T-helper 9 cell (primary cell): ENCODE measurements around the gene FILIP1L.

Experiments
- DNase-seq: peaks from one replicate; pipeline ENCODE4 v3.0.0-alpha.2; 2020
- total RNA-seq, 2 donors: gene quantifications; one replicate each; lab custom pipeline; 2026; lab: John Stamatoyannopoulos, UW

FILIP1L gene
- total RNA-seq: 0.07 to 0.97 reads per million in 2 donors

DNA sequence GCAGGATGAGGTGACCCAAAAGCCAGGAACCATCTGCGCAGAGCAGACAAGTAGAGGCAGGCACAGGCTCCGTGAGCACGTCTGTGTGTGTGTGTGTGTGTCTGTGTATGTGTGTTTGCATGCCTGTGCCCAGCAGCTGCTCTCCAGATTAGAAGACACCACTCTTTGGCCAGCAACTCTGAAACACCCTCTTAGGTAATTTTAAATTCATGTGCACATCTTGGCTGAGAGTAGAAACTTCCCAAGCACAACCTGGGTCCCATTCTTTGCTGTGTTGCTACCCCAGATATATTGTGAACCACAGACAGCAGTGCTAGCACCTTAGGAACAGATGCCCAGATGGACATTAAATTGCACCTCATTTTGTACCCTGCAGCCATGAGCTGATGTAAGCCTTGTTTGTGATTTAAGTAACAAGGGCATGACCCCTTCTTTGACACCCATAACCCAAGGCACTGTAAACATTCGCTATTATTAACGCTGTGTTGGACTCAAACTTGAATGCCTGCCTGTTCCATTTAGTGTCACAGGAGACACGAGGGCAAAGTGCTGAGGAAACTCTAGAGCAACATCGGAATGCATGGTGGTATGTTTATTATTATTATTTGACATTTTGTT lies at the start of gene FILIP1L:
Gene FILIP1L, minus strand, starts transcription at position 89 of the 618 bp plus-strand sequence.
- DNase-seq: no peak

- no peak for DNase-seq
Measured at GRCh38 chr3:100163787-100164186, 49.5 kb upstream of the FILIP1L start.

DNA sequence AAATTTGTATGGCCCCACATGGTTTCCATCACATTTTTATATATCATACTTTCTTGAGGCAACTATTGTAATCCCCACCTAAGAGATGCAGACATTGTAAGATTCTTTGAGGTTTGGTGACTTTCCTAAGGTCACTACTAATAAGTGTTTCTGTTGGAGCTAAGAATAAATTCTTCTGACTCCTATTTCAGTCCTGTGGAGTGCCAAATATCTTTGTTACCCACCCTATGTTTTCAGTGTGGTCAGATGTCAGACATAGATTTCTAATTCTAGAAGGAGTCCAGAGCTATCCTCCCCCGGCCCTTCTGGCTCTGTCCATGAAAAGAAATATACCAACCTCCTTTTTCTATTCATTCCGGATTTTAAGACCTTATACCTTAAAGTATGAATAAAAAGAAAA lies 46.2 kb upstream of the FILIP1L start:
- DNase-seq: no peak

DNA sequence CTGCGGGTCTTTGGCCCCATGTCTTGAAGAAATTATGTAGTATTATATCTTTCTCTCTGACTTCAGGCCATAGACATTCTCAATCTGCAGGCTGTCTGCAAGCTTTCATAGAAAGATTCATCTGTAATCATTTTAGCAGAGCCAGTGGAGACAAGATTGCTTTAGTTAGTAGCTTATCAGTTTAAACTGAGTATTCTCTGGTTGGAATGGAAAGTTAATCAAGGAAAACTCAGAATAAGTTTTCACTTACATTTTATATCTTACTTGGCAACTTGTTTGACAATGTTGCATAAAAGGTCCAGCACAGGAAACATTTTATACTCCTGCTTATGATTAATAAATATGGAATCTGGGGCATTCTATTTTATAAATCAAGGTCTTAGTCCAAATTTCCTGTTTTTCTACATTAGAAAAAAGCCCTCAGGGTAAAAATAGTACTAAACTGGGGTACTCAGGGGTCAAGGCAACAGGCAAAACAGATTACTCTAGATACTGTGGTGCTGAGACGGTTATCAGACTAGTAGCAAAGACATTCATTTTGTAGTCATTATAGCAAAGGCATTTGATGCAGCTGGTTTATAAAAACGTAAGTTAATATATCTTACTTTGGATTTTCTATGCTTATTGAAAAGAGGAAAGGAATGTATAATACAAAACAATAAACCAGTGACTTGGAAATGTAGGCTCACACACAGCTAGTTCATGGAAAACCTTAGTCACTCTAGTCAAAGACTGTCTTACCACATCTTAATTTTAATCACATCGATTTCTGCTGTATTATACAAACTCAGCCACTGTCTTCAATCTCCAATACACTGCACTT lies 45.2 kb upstream of the FILIP1L start:
- DNase-seq: no peak

- no peak for DNase-seq
Measured at GRCh38 chr3:100158918-100159330, 44.6 kb upstream of the FILIP1L start.

GRCh38 chr3:100157685-100158084 lies 43.4 kb upstream of the FILIP1L start:
- no peak for DNase-seq

- DNase-seq: no peak
Measured at GRCh38 chr3:100155590-100155989, 41.3 kb upstream of the FILIP1L start.

GRCh38 chr3:100155128-100155527 lies 40.8 kb upstream of the FILIP1L start:
- DNase-seq: no peak

DNA sequence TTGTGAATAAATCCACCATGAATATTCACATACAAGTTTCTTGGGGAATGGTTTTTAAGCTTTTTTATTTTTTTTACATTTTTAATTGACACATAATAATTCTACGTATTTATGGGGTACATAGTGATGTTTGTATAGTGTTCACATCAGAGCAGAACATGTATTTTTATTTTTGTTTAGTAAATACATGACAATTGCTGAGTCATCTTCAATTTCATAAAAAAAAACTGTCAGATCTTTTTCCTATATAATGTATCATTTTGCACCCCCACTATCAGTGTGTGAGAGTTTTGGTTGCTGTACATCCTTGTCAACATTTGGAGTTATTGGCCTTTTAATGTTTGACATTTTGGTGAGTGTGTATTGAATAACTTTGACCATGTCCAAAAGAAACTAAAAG lies 39.9 kb upstream of the FILIP1L start:
- no peak for DNase-seq

DNA sequence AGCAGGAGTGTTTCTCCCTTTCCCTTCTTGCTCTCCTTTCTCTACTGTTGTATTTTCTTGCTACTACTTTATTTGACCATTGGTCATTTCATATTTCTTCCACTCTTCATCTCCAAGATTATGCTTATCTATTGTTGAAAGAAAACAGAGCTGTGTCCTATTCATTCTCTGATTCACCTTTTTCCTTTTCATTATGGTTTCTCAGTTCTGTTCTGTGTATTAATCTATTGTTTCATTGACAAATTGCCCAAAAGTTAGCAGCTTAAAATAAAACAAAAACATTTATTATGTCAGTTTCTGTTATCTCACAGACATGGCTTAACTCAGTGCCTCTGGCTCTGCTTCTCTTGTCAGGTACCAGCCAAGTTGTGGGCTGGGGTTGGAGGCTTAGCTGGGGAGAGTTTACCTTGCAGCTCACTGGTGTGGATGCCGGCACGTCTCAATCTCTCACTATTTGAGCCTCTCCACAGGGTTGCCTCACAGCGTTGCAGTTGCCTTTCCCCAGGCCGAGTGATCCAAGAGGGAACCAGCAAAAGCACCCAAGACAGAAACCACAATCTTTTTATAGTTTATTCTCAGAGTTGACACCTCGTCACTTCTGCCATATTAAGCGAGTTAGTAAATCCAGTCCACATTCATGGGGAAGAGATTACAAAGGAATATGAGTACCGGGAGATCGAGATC lies 36.9 kb upstream of the FILIP1L start:
- no peak for DNase-seq

GRCh38 chr3:100150473-100150872 lies 36.2 kb upstream of the FILIP1L start:
- no peak for DNase-seq

DNA sequence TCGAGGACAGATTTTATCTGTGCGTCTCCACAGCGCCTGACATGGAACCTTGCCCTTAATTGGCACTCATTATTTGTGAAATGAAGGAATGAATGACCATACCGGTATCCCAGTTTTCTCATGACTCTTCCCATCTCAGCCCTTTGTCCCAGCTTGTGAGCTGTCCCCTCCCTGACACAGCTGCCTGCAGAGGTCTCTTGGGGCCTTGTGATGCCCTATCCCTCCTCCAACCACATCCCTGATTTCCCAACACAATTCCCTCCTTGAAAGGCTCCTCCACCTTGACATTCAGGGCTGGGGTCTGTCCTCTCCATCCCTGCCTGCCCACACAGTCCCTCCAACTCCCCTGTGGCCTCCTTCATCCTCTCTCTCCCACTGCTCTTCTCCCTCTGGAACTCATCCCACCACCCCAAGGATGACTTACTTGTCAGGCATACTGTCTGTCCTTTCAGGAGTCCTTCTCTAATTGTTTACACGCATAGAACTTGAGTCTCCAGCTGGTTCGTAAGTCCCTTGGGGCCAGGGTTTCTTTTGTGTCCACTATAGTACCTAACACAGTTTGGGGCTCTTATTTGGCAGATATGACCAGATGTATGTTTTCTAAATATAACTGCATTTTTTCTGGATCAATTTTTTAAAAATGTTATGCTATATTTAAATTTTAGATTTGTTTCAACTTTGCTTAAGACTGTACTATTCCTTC lies 35.6 kb upstream of the FILIP1L start:
- no peak for DNase-seq

GRCh38 chr3:100149130-100149529 lies 34.8 kb upstream of the FILIP1L start:
- no peak for DNase-seq

DNA sequence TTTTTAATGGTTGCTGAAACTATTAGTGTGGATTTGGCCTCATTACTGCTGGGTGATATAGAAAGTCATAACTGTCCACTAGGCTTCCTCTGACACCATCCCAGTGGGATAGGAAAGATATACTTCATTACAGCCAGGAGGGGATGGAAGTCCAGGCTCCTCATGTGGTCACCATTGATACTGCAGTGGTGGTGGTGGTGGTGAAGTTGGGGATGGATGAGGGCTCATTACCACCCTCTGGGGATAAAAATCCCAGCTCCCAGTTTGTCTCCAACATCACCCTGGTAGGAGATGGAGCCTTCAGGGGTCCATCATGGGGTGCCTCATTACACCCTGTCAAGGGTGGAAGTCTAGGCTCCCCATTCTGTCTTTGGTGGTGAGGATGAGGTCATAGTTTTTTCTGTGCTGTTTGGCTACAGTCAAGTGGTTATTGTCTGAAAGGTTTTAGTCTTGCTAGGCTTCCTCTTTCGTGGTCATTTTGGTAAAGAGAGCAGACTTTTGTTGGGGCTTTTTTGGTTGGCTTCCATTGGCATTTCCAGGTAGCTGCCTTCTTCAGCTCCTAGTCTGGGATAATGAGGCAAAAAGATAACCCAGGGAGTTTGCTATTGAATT lies 30.1 kb upstream of the FILIP1L start:
- DNase-seq: no peak

DNA sequence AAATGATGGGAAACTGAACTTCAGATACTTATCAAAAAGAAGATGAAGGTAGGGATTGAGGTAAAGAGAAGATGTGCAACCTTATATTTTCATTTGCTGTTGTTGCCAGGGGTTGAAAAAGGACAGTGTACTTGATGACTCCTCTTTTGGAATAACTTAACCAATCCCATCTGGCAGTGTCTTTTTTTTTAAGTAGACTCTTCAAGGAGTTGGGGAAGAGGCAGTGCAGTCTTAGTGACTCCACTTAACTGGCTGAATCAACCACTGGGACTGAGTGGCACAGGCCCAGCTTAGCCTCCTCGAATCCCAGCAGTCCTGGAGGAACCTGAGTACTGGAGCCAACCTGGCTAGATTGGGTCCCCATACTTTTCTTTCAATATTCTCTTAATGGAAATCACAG lies 27.3 kb upstream of the FILIP1L start:
- DNase-seq: no peak

DNA sequence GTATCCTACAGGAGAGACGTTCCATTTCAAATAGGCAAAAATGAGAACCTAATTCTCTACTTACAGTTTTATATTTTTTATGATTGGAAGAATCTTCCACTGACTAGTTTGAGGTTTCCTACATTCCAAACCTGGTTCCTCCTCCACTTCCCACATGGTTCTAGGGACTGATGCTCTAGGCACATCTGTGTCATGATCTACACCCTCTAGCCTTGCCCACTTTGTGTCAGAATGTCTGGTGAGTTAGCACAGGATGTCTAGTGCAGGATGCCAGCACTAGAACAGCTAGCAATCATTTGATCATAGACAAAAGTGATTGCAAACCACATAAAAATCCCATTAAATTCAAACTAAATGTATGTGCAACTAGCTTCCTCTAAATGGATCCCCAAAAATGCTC lies 26.7 kb upstream of the FILIP1L start:
- no peak for DNase-seq

DNA sequence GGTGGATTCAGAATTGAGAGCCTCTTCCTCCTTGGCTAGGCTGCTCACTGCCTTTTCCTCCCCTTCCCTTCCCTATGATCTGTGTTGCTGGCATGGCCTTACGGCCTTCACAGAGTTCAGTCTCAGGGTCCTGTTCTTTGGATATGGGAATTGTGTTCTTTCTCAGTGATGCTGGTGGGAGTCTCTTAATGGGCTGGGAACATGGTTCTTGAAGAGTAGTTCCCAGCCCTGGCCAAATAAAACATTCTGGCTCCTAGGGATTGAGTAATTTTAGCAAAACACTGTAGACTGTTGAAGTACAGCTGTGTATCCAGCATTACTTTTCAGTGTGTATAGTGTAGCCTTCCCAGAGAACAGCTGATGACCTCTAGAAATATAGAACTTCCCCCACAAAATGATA lies 22.6 kb upstream of the FILIP1L start:
- DNase-seq: no peak

GRCh38 chr3:100131241-100131640 lies 16.9 kb upstream of the FILIP1L start:
- no peak for DNase-seq

DNA sequence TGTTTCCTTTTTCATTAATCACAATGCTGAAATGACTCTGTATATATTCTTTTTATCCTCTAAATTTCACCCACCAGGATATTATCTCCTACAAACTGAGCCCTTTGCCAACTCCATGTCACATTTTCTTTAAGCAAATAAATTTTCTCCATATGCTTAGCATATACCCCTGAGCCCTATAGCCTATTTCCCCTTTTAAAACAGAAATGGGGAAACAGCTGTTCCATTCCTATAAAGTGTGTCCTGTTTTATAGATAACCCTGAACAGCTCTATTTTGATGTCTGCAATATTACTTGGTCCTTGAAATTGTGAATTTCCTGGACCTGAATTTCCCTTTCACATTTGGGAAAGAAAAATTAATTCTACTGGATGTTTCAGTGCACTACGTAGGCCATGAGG lies 15.6 kb upstream of the FILIP1L start:
- DNase-seq: no peak

DNA sequence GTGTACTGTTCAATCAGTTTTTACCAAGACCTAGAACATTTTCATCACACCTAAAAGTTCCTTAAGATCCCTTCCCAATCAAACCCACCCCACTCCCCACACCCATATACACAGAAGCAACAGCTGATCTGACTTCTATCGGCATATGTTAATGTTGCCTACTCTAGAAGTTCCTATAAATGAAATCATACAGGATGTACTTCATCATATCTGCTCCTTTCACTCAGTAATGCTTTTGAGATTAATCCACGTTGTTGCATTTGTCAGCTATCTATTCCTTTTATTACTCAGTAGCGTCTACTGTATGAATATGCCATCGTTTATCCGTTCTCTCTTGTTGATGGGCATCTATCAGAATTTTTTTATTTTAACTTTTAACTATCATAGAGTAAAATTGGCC lies 14.3 kb upstream of the FILIP1L start:
- no peak for DNase-seq

GRCh38 chr3:100127792-100128191 lies 13.5 kb upstream of the FILIP1L start:
- no peak for DNase-seq

GRCh38 chr3:100125161-100125938 lies 11.0 kb upstream of the FILIP1L start:
- no peak for DNase-seq
